Fibroblast of lung (primary cell): ENCODE data around the gene CHRNA1. TPM values are rescaled to one million over a fixed set of nuclear protein-coding genes. Genes with fewer than 3 reads are reported as not detected.

Source experiments
- DNase-seq, 2 donors: peaks; one replicate each; pipeline versions ENCODE4 v3.0.0 to v3.0.0-alpha.2; 2010; ENCODE audit warnings: low read depth in 2 of 2
- H2AFZ ChIP-seq: 2 replicates; pipeline ENCODE4 v1.5.1; 2012; ENCODE audit warnings: low read length, control low read depth, inconsistent platforms
- H3K27ac ChIP-seq: 2 replicates; pipeline ENCODE4 v1.5.1; 2011; ENCODE audit warnings: low read length, control low read depth; ENCODE audit not compliant: insufficient read depth
- H3K27me3 ChIP-seq: 2 replicates; pipeline ENCODE4 v1.5.1; 2011; ENCODE audit warnings: mild to moderate bottlenecking, low read length; ENCODE audit not compliant: control insufficient read depth, insufficient read depth
- H3K36me3 ChIP-seq: 2 replicates; pipeline ENCODE4 v1.5.1; 2011; ENCODE audit warnings: low read length; ENCODE audit not compliant: control insufficient read depth, insufficient read depth
- H3K4me1 ChIP-seq: 2 replicates; pipeline ENCODE4 v1.5.1; 2011; ENCODE audit warnings: low read length; ENCODE audit not compliant: control insufficient read depth, insufficient read depth; ENCODE audit errors: extremely low read depth
- H3K4me2 ChIP-seq: 2 replicates; pipeline ENCODE4 v1.5.1; 2011; ENCODE audit warnings: low read length, control low read depth; ENCODE audit not compliant: insufficient read depth; ENCODE audit errors: extremely low read depth
- H3K4me3 ChIP-seq, 4 experiments: fragments of 200-600 bp in 1 of 4; sonication (generic) in 1 of 4; replicated peaks in 1 of 4; 2 replicates each; pipeline ENCODE4 v1.5.1; 2011 to 2016; ENCODE audit warnings: low read length in 4 of 4, low read depth in 3 of 4, mild to moderate bottlenecking in 3 of 4, control low read depth in 2 of 4, inconsistent platforms in 1 of 4, mixed read lengths in 1 of 4; ENCODE audit not compliant: insufficient read depth in 1 of 4; ENCODE audit errors: control extremely low read depth in 1 of 4
- H3K79me2 ChIP-seq: 2 replicates; pipeline ENCODE4 v1.5.1; 2012; ENCODE audit warnings: mild to moderate bottlenecking, low read length, inconsistent platforms; ENCODE audit not compliant: control insufficient read depth, insufficient read depth
- H3K9ac ChIP-seq: 2 replicates; pipeline ENCODE4 v1.5.1; 2011; ENCODE audit warnings: mild to moderate bottlenecking, low read length, control low read depth; ENCODE audit not compliant: insufficient read depth
- H3K9me3 ChIP-seq: 2 replicates; pipeline ENCODE4 v1.5.1; 2012; ENCODE audit warnings: low read depth, low read length; ENCODE audit not compliant: control insufficient read depth, insufficient read depth
- H4K20me1 ChIP-seq: 2 replicates; pipeline ENCODE4 v1.5.1; 2011; ENCODE audit warnings: low read length; ENCODE audit not compliant: control insufficient read depth, insufficient read depth; ENCODE audit errors: extremely low read depth
- CTCF ChIP-seq, 2 donors: IDR thresholded peaks in 1 of 2; conservative IDR thresholded peaks in 1 of 2; 1 replicate in 1 of 2; 2 replicates in 1 of 2; pipeline ENCODE4 v1.5.1; 2011 to 2012; ENCODE audit warnings: low read length in 2 of 2, control low read depth in 1 of 2, inconsistent platforms in 1 of 2, low read depth in 1 of 2, mild to moderate bottlenecking in 1 of 2
- EZH2 ChIP-seq: IDR thresholded peaks from 2 replicates; pipeline ENCODE4 v1.5.1; 2012; ENCODE audit warnings: low read length, control low read depth, mild to moderate bottlenecking; ENCODE audit errors: missing control alignments
- polyA plus RNA-seq, 2 donors: library from polyadenylated mRNA; depleted of rRNA in 1 of 2; stranded (reverse) in 1 of 2; unstranded in 1 of 2; fragments of >200 nt; gene quantifications; 2 replicates each; pipeline ENCODE4 v1.2.1, GENCODE V29; 2011 to 2012; ENCODE audit warnings: missing spikeins in 1 of 2
- total RNA-seq: library from RNA; depleted of rRNA; stranded (reverse); fragments of >200 nt; gene quantifications from 2 replicates; pipeline ENCODE4 v1.2.1, GENCODE V29; 2014

Gene CHRNA1
- total and polyA plus RNA-seq, 2 donors (not counting 1 experiment from before 2014, with no cell fraction given): 0.33 to 1.1 TPM

DNA sequence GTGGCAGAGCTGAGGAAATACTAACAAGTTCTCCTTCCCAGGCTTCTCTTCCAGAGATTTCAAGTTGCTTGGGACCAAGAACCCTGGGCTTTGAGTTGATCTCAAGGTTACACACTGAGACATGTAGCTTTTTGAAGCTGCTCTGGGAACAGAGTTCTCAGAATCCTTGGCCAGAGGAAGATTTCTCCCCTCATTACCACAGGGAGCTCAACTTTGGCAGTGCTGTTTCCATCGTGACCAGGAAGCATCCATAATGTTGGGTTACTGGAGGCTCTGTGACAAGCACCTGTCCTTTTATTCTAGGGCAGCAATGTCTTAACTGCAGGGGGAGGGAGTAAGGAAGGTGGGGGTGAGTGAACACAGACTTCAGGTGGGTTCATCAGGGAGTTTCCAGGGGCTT lies 41.5 kb upstream of the CHRNA1 start:
- H4K20me1 ChIP-seq: no peaks in the 10 kb centered on the region
- TF ChIP-seq CTCF (conservative IDR thresholded peaks at IDR 0.05 in 1 of 2, IDR thresholded peaks at IDR 0.05 in 1 of 2; ENCODE audit: low read depth in 1 of 2, low read length in 2 of 2): no peak
- TF ChIP-seq EZH2: no peak
- peak overlapping the region; percentile 13 for H3K27ac ChIP-seq
- peaks cover 32% of the 10 kb centered on the region for H3K4me1 ChIP-seq
- no peak overlapping the region for H3K4me3 ChIP-seq
- no peak for DNase-seq
- H3K79me2 ChIP-seq: no peaks in the 10 kb centered on the region
- no peaks in the 10 kb centered on the region for H3K9me3 ChIP-seq
- H3K4me2 ChIP-seq: no peak overlapping the region
- peaks cover 10% of the 10 kb centered on the region for H3K36me3 ChIP-seq
- no peak overlapping the region for H2AFZ ChIP-seq
- H3K27me3 ChIP-seq: no peaks in the 10 kb centered on the region
- no peak overlapping the region for H3K9ac ChIP-seq

DNA sequence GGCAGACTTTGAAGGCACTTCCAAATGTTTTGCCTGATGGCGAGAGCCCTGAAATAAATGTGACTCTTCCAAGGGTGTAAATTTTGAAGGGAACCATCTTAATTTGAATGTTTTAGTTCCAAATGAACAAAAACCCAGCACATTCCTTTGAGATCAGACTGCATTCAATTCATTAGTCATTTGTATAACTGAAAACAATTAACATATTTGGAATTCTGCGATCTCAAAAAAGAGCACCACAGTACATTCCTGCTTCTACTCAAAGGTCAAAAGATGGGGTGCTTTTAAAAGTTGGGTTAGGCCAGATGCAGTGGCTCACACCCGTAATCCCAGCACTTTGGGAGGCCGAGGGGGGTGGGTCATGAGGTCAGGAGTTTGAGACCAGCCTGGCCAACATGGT lies 38.2 kb upstream of the CHRNA1 start:
- Histone ChIP-seq H3K4me1 (peaks cover 35% of the 10 kb centered on the region), H3K9ac (no peak overlapping the region), H3K36me3 (peaks cover 9% of the 10 kb centered on the region), H3K27me3 (no peaks in the 10 kb centered on the region), H3K4me3 (no peak overlapping the region), H4K20me1 (no peaks in the 10 kb centered on the region), H3K79me2 (no peaks in the 10 kb centered on the region), H3K4me2 (peak overlapping the region; percentile 15), H2AFZ (no peak overlapping the region), H3K9me3 (no peaks in the 10 kb centered on the region), H3K27ac (peak overlapping the region; percentile 70)
- peak; percentile 14 to 87 for DNase-seq
- TF ChIP-seq EZH2 (no peak), CTCF (conservative IDR thresholded peaks at IDR 0.05 in 1 of 2, IDR thresholded peaks at IDR 0.05 in 1 of 2; ENCODE audit: low read depth in 1 of 2, low read length in 2 of 2) (no peak)

DNA sequence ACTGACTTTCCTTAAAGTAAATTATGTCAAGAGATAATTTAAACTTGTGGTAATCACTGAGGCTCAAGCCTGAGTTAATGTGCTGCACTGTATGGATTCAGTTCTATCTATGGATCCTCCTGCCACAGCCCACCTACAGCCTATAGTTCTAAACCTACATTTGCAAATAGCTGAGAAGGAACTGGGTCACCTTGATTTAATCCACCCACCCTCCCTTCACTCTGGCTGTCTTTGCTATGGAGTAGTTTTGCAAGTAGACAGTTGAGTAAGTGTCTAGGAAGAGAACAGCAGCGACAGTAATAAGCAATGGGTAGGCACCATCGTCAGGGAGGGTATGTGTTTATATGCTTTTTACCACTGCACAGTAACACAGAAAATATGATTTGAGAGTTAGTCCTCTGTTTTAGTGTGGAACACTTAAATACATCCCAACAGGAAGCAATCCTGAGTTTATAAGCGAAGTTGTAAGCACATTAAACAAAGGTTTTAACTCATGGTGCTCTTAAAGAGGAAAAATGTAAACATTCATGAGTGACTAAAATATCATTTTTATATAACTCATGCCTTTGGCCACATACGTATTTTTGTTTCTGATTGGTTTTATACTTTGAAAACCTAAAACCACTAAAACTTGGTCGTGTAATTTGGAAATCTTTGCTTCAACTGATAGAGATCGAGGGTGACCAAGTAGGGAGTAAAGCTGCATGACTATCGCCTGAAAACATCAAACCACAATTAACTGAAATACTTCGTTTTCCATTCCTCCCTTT lies 36.3 kb upstream of the CHRNA1 start:
- Histone ChIP-seq H3K36me3 (peaks cover 6% of the 10 kb centered on the region), H3K4me3 (no peak overlapping the region), H3K27me3 (no peaks in the 10 kb centered on the region), H2AFZ (no peak overlapping the region), H3K4me1 (peaks cover 32% of the 10 kb centered on the region), H3K79me2 (no peaks in the 10 kb centered on the region), H3K27ac (peak overlapping the region; percentile 70), H3K4me2 (no peak overlapping the region), H3K9ac (no peak overlapping the region), H3K9me3 (no peaks in the 10 kb centered on the region), H4K20me1 (no peaks in the 10 kb centered on the region)
- no peak for DNase-seq
- TF ChIP-seq CTCF (conservative IDR thresholded peaks at IDR 0.05 in 1 of 2, IDR thresholded peaks at IDR 0.05 in 1 of 2; ENCODE audit: low read depth in 1 of 2, low read length in 2 of 2) (no peak), EZH2 (no peak)
